ENCODE results near the gene TXNRD1.

TXNRD1 gene

DNA sequence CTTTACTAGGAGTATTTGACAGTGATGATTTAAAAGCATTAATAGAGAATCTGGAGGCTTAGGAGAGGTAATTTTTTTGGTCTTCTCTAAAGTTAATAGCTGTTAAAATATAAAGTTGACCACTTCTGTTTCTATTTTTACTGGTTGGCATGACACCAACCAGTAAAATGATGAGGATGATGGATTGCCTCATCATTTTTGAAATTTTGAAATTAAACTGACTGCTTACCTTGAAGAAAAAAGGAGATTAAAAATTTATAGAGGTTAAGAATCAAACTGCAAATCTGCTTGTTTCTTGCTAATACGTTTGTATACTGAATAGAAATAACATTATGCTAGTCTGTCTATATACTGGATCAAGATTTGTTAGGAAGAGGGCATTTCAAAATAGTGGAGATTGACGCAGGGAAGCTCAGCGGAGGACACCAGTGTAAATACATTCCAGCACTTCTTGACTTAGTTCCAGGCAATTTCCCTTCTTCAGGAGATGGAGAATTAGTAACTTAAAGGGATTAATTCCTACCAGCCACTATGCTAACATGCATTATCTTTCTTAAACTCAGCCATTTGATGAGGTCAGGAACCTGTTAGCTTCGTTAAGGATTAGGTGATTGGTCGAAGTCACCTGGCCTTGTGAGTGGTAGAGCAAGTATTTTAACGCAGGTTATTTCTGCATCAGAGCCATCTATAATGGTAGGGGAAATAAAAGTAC lies 91.5 kb downstream of the TXNRD1 start:
- Histone ChIP-seq H3K4me3 (replicated peaks; ENCODE audit: insufficient read depth, low read length) (no peak overlapping the region), H3K27me3 (ENCODE audit: insufficient read depth, poor library complexity, severe bottlenecking) (no peaks in the 10 kb centered on the region), H3K27ac (replicated peaks) (no peak overlapping the region; the same call in 1 of the 2 replicates)
- TF ChIP-seq POLR2AphosphoS5 (IDR thresholded peaks at IDR 0.05; ENCODE audit: low read depth) = no peak
- TF ChIP-seq, protein P1, sequence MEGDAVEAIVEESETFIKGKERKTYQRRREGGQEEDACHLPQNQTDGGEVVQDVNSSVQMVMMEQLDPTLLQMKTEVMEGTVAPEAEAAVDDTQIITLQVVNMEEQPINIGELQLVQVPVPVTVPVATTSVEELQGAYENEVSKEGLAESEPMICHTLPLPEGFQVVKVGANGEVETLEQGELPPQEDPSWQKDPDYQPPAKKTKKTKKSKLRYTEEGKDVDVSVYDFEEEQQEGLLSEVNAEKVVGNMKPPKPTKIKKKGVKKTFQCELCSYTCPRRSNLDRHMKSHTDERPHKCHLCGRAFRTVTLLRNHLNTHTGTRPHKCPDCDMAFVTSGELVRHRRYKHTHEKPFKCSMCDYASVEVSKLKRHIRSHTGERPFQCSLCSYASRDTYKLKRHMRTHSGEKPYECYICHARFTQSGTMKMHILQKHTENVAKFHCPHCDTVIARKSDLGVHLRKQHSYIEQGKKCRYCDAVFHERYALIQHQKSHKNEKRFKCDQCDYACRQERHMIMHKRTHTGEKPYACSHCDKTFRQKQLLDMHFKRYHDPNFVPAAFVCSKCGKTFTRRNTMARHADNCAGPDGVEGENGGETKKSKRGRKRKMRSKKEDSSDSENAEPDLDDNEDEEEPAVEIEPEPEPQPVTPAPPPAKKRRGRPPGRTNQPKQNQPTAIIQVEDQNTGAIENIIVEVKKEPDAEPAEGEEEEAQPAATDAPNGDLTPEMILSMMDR (IDR thresholded peaks at IDR 0.05; ENCODE audit: insufficient read depth, low read length) = no peak
- TF ChIP-seq, protein P2, sequence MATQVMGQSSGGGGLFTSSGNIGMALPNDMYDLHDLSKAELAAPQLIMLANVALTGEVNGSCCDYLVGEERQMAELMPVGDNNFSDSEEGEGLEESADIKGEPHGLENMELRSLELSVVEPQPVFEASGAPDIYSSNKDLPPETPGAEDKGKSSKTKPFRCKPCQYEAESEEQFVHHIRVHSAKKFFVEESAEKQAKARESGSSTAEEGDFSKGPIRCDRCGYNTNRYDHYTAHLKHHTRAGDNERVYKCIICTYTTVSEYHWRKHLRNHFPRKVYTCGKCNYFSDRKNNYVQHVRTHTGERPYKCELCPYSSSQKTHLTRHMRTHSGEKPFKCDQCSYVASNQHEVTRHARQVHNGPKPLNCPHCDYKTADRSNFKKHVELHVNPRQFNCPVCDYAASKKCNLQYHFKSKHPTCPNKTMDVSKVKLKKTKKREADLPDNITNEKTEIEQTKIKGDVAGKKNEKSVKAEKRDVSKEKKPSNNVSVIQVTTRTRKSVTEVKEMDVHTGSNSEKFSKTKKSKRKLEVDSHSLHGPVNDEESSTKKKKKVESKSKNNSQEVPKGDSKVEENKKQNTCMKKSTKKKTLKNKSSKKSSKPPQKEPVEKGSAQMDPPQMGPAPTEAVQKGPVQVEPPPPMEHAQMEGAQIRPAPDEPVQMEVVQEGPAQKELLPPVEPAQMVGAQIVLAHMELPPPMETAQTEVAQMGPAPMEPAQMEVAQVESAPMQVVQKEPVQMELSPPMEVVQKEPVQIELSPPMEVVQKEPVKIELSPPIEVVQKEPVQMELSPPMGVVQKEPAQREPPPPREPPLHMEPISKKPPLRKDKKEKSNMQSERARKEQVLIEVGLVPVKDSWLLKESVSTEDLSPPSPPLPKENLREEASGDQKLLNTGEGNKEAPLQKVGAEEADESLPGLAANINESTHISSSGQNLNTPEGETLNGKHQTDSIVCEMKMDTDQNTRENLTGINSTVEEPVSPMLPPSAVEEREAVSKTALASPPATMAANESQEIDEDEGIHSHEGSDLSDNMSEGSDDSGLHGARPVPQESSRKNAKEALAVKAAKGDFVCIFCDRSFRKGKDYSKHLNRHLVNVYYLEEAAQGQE (IDR thresholded peaks at IDR 0.05; ENCODE audit: insufficient replicate concordance, low read depth) = no peak
- no peak for TF ChIP-seq GABPA (IDR thresholded peaks at IDR 0.05; ENCODE audit: low read depth)
- TF ChIP-seq SPI1 (IDR thresholded peaks at IDR 0.05; ENCODE audit: borderline replicate concordance, low read depth) = no peak
- DNase-seq (ENCODE audit: low read depth in 1 of 2, low spot score in 1 of 2) = no peak

DNA sequence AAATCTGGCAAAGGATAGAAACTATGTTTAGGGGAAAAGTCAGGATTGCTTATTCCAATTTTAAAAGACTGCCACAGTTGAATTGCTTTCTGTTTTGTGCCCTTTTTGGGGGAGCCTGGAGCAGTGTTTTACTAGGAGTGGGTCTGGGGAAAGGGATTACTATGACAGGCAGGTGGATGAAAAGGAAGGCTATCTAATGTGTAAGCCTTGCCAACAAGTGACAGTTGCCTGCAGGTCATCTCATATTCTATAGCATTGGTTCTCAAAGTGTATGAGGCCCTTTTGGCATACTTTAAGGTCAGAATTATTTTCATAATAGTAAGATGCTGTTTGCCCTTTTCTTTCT lies 92.0 kb downstream of the TXNRD1 start:
- no peak for DNase-seq (ENCODE audit: low read depth in 1 of 2, low spot score in 1 of 2)
- Histone ChIP-seq H3K27me3 (ENCODE audit: insufficient read depth, poor library complexity, severe bottlenecking) (no peaks in the 10 kb centered on the region), H3K27ac (replicated peaks) (no peak overlapping the region), H3K4me3 (replicated peaks; ENCODE audit: insufficient read depth, low read length) (no peak overlapping the region)
- TF ChIP-seq SPI1 (IDR thresholded peaks at IDR 0.05; ENCODE audit: borderline replicate concordance, low read depth) (no peak), GABPA (IDR thresholded peaks at IDR 0.05; ENCODE audit: low read depth) (no peak), POLR2AphosphoS5 (IDR thresholded peaks at IDR 0.05; ENCODE audit: low read depth) (no peak)
- TF ChIP-seq, protein P1 (IDR thresholded peaks at IDR 0.05; ENCODE audit: insufficient read depth, low read length) = no peak
- TF ChIP-seq, protein P2 (IDR thresholded peaks at IDR 0.05; ENCODE audit: insufficient replicate concordance, low read depth) = no peak

DNA sequence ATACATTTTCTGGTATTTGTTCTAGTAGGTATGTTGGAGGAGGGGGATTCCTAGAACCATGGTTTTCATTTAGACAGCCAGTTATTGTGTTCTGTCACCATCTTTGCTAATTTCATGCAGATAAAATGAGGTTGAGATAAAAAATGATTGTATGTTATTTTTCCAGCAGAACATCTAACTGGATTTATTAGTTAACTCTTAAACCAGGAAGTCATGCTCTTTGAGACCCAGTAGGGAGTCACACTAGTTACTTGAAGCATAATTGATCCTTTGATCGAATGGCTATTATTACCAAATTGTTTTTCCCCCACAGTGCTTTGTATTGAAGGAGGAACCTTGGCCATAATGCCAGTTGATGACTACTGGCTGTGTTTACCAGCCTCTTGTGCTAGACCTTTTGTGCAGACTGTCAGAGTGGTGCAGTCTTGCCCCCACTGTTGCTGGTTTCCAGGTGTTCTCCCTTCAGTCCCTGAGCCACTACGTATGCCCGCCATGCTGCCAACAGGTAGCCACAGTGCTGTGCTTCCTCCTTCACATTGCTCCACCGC lies 93.9 kb downstream of the TXNRD1 start:
- no peaks in the 10 kb centered on the region for H3K27me3 ChIP-seq (ENCODE audit: insufficient read depth, poor library complexity, severe bottlenecking)
- H3K4me3 ChIP-seq (replicated peaks; ENCODE audit: insufficient read depth, low read length) = no peak overlapping the region
- no peak overlapping the region for H3K27ac ChIP-seq (replicated peaks)
- TF ChIP-seq, protein P1 (IDR thresholded peaks at IDR 0.05; ENCODE audit: insufficient read depth, low read length) = no peak
- TF ChIP-seq, protein P2 (IDR thresholded peaks at IDR 0.05; ENCODE audit: insufficient replicate concordance, low read depth) = no peak
- no peak for TF ChIP-seq POLR2AphosphoS5 (IDR thresholded peaks at IDR 0.05; ENCODE audit: low read depth)
- TF ChIP-seq SPI1 (IDR thresholded peaks at IDR 0.05; ENCODE audit: borderline replicate concordance, low read depth) = no peak
- no peak for TF ChIP-seq GABPA (IDR thresholded peaks at IDR 0.05; ENCODE audit: low read depth)
- no peak for DNase-seq (ENCODE audit: low read depth in 1 of 2, low spot score in 1 of 2)

Data from HL-60 (cell line).